Mucosa of gallbladder (tissue), 1 donor: ENCODE data around the gene MT1G. TPM values are rescaled to one million over a fixed set of nuclear protein-coding genes. Genes with fewer than 3 reads are reported as not detected.
"Not testable (repeated sequence)": the region's sequence is repeated elsewhere in the genome, so short reads cannot be mapped to it uniquely, and the experiment has no call there.

Source experiments
- DNase-seq: peaks from one replicate; pipeline ENCODE4 v3.0.0-alpha.2; 2020; ENCODE audit warnings: low spot score
- total RNA-seq: library from RNA; stranded (reverse); gene quantifications from one replicate; pipeline ENCODE4 v1.2.1, GENCODE V29; 2021
- donor health status: DM: no; HTN: no; CAD: no.

Gene MT1G
- total RNA-seq, 1 donor from 2014 or later: 55.2 TPM

GRCh38 chr16:56665286-56666261 is 2.3 kb downstream of the MT1G start:
- not testable (repeated sequence) for DNase-seq

- DNase-seq: no peak
Measured at GRCh38 chr16:56664506-56664905, 3.4 kb downstream of the MT1G start.

- DNase-seq: no peak
Measured at GRCh38 chr16:56662357-56663354, 5.2 kb downstream of the MT1G start.

- no peak for DNase-seq
Measured at GRCh38 chr16:56658327-56658875, 9.5 kb downstream of the MT1G start.

GRCh38 chr16:56657555-56658326 is 10.1 kb downstream of the MT1G start, which contains the start of gene MT1F:
TSS of gene MT1F (plus strand) at chr16:56657959. CDS start at chr16:56658059, 100 bp downstream.
- peak; percentile 90 for DNase-seq

- no peak for DNase-seq
Measured at GRCh38 chr16:56653218-56653617, 14.6 kb downstream of the MT1G start.

GRCh38 chr16:56652600-56652999 is 15.3 kb downstream of the MT1G start:
- DNase-seq: no peak

- no peak for DNase-seq
Measured at GRCh38 chr16:56651586-56651985, 16.3 kb downstream of the MT1G start, which contains the start of gene MT1B. TSS of gene MT1B (plus strand) at chr16:56651886. CDS start at chr16:56651954, 68 bp downstream.

GRCh38 chr16:56649820-56650219 is 18.0 kb downstream of the MT1G start:
- DNase-seq: no peak

- no peak for DNase-seq
Measured at GRCh38 chr16:56649271-56649670, 18.6 kb downstream of the MT1G start.

- no peak for DNase-seq
Measured at GRCh38 chr16:56647641-56648431, 20.0 kb downstream of the MT1G start.

GRCh38 chr16:56645838-56646237 is 22.0 kb downstream of the MT1G start:
- no peak for DNase-seq

GRCh38 chr16:56645311-56645710 is 22.6 kb downstream of the MT1G start:
- no peak for DNase-seq

- no peak for DNase-seq
Measured at GRCh38 chr16:56643833-56644232, 24.0 kb downstream of the MT1G start.

GRCh38 chr16:56643080-56643778 is 24.6 kb downstream of the MT1G start:
- DNase-seq: peak; percentile 69

- no peak for DNase-seq
Measured at GRCh38 chr16:56641166-56641565, 26.7 kb downstream of the MT1G start.

- DNase-seq: no peak
Measured at GRCh38 chr16:56640076-56640475, 27.8 kb downstream of the MT1G start.

GRCh38 chr16:56639045-56639444 is 28.8 kb downstream of the MT1G start:
- DNase-seq: no peak
